Chondrocyte (in vitro differentiated cells): ENCODE data around the gene SPRY2. TPM values are rescaled to one million over a fixed set of nuclear protein-coding genes. Genes with fewer than 3 reads are reported as not detected.

ENCODE experiments used
- DNase-seq: peaks from one replicate; pipeline ENCODE4 v3.0.0; 2021; ENCODE audit warnings: mixed read lengths, low spot score
- H3K27ac Mint-ChIP-seq: one replicate; pipeline ENCODE4 v1.8.0; 2021; ENCODE audit warnings: mild to moderate bottlenecking, moderate library complexity, mixed read lengths; ENCODE audit not compliant: unreplicated experiment
- H3K27me3 Mint-ChIP-seq: 2 replicates; pipeline ENCODE4 v1.8.0; 2021; ENCODE audit warnings: low read depth, mixed read lengths
- H3K36me3 Mint-ChIP-seq: 2 replicates; pipeline ENCODE4 v1.8.0; 2021; ENCODE audit warnings: low read depth, mixed read lengths
- H3K4me1 Mint-ChIP-seq: 2 replicates; pipeline ENCODE4 v1.8.0; 2021; ENCODE audit warnings: low read depth, mild to moderate bottlenecking, mixed read lengths
- H3K4me3 Mint-ChIP-seq: one replicate; pipeline ENCODE4 v1.8.0; 2021; ENCODE audit warnings: mild to moderate bottlenecking, moderate library complexity, mixed read lengths; ENCODE audit not compliant: unreplicated experiment
- H3K9me3 Mint-ChIP-seq: 2 replicates; pipeline ENCODE4 v1.8.0; 2021; ENCODE audit warnings: low read depth, mixed read lengths
- CTCF ChIP-seq: fragments of 200-600 bp; sonication (generic); IDR thresholded peaks from 2 replicates; pipeline ENCODE4 v1.5.0; 2021; ENCODE audit warnings: antibody characterized with exemption, mild to moderate bottlenecking, moderate library complexity
- total RNA-seq: library from RNA; stranded (reverse); gene quantifications from 3 replicates; pipeline ENCODE4 v1.2.1, GENCODE V29; 2021

The SPRY2 gene
- total RNA-seq, 1 donor from 2014 or later = 10.5 TPM

GRCh38 chr13:80386002-80386401, 45.1 kb upstream of the SPRY2 start:
- Mint-ChIP-seq H3K27me3 (no peaks in the 10 kb centered on the region), H3K36me3 (peaks cover 2% of the 10 kb centered on the region), H3K27ac (no peak overlapping the region), H3K4me1 (peaks cover 6% of the 10 kb centered on the region), H3K9me3 (peaks cover 8% of the 10 kb centered on the region), H3K4me3 (no peak overlapping the region)
- TF ChIP-seq CTCF = no peak
- DNase-seq = no peak

- DNase-seq = no peak
- TF ChIP-seq CTCF = no peak
- H3K27me3 Mint-ChIP-seq = no peaks in the 10 kb centered on the region
- no peaks in the 10 kb centered on the region for H3K36me3 Mint-ChIP-seq
- peaks cover 4% of the 10 kb centered on the region for H3K9me3 Mint-ChIP-seq
- H3K4me3 Mint-ChIP-seq = no peak overlapping the region
- no peak overlapping the region for H3K27ac Mint-ChIP-seq
- H3K4me1 Mint-ChIP-seq = no peaks in the 10 kb centered on the region
Observed at GRCh38 chr13:80382576-80382975, 41.6 kb upstream of the SPRY2 start.

- no peak for TF ChIP-seq CTCF
- H3K27ac Mint-ChIP-seq = no peak overlapping the region
- peaks cover 15% of the 10 kb centered on the region for H3K4me1 Mint-ChIP-seq
- peaks cover 4% of the 10 kb centered on the region for H3K9me3 Mint-ChIP-seq
- H3K36me3 Mint-ChIP-seq = no peaks in the 10 kb centered on the region
- no peak for DNase-seq
- H3K27me3 Mint-ChIP-seq = no peaks in the 10 kb centered on the region
- no peak overlapping the region for H3K4me3 Mint-ChIP-seq
Observed at GRCh38 chr13:80379245-80379644, 38.3 kb upstream of the SPRY2 start.

GRCh38 chr13:80376554-80376953, 35.6 kb upstream of the SPRY2 start:
- no peaks in the 10 kb centered on the region for H3K27me3 Mint-ChIP-seq
- peaks cover 2% of the 10 kb centered on the region for H3K9me3 Mint-ChIP-seq
- H3K27ac Mint-ChIP-seq = no peak overlapping the region
- no peak for TF ChIP-seq CTCF
- H3K4me1 Mint-ChIP-seq = peaks cover 18% of the 10 kb centered on the region
- no peaks in the 10 kb centered on the region for H3K36me3 Mint-ChIP-seq
- no peak for DNase-seq
- H3K4me3 Mint-ChIP-seq = no peak overlapping the region

- no peak for TF ChIP-seq CTCF
- Mint-ChIP-seq H3K27me3 (no peaks in the 10 kb centered on the region), H3K27ac (no peak overlapping the region), H3K36me3 (no peaks in the 10 kb centered on the region), H3K4me1 (peaks cover 18% of the 10 kb centered on the region), H3K9me3 (peaks cover 2% of the 10 kb centered on the region), H3K4me3 (no peak overlapping the region)
- no peak for DNase-seq
Observed at GRCh38 chr13:80374901-80375300, 34.0 kb upstream of the SPRY2 start.
